T-cell (primary cell): ENCODE results near the gene NHSL2. TPM values are rescaled to one million over a fixed set of nuclear protein-coding genes. Genes with fewer than 3 reads are reported as not detected.

ENCODE experiments used
- ATAC-seq, 4 experiments: fragments of 200-7000 bp in 3 of 4; fragments of 150-1000 bp in 1 of 4; cut with Tn5 transposase; replicated peaks in 1 of 4; 1 replicate in 3 of 4; 2 replicates in 1 of 4; pipeline ENCODE4 v1.10.0; 2021; ENCODE audit warnings: moderate library complexity in 3 of 4, mild to moderate bottlenecking in 2 of 4, moderate number of reproducible peaks in 1 of 4
- CTCF ChIA-PET, 2 donors: fragments of 300-600 bp; sonication (Branson Sonifier 250); formaldehyde crosslinking; loops; one replicate each; lab custom pipeline; 2022; ENCODE audit warnings: antibody characterized with exemption in 2 of 2; lab: Charles Lee
- POLR2A ChIA-PET, 2 donors: fragments of 300-600 bp; sonication (Branson Sonifier 250); formaldehyde crosslinking; loops; one replicate each; lab custom pipeline; 2022; ENCODE audit warnings: antibody characterized with exemption in 2 of 2; lab: Charles Lee
- DNase-seq, 35 experiments: peaks; one replicate each; pipeline versions ENCODE4 v3.0.0 to v3.0.0-alpha.2; 2013 to 2023
- H3K27ac ChIP-seq: one replicate; pipeline ENCODE4 v1.5.1; 2013; ENCODE audit warnings: low read length
- H3K27me3 ChIP-seq, 2 experiments: replicated peaks in 1 of 2; 1 replicate in 1 of 2; 2 replicates in 1 of 2; pipeline versions ENCODE4 v1.6.1 to v1.7.0; 2013; ENCODE audit warnings: low read length in 1 of 2, mixed read lengths in 1 of 2; ENCODE audit not compliant: control insufficient read depth in 2 of 2, insufficient read depth in 2 of 2; ENCODE audit errors: extremely low read depth in 1 of 2
- H3K36me3 ChIP-seq, 2 donors: 1 replicate in 1 of 2; 2 replicates in 1 of 2; pipeline versions ENCODE4 v1.6.1 to v1.7.0; 2013; ENCODE audit warnings: low read length in 1 of 2; ENCODE audit not compliant: control insufficient read depth in 2 of 2, insufficient read depth in 1 of 2; ENCODE audit errors: extremely low read depth in 1 of 2
- H3K4me1 ChIP-seq, 2 experiments: 1 replicate in 1 of 2; 2 replicates in 1 of 2; pipeline versions ENCODE4 v1.6.1 to v1.7.0; 2013; ENCODE audit warnings: low read length in 2 of 2, mixed read lengths in 1 of 2; ENCODE audit not compliant: insufficient read depth in 2 of 2, control insufficient read depth in 1 of 2; ENCODE audit errors: extremely low read depth in 1 of 2
- H3K4me3 ChIP-seq, 2 donors: 1 replicate in 1 of 2; 2 replicates in 1 of 2; pipeline versions ENCODE4 v1.5.1 to v1.7.0; 2013; ENCODE audit warnings: mild to moderate bottlenecking in 2 of 2, low read length in 1 of 2, moderate library complexity in 1 of 2; ENCODE audit not compliant: control insufficient read depth in 1 of 2; ENCODE audit errors: extremely low read depth in 1 of 2
- H3K9me3 ChIP-seq: 2 replicates; pipeline ENCODE4 v1.7.0; 2013
- H3K27ac Mint-ChIP-seq, 2 donors: one replicate each; pipeline ENCODE4 v1.8.0; 2020 to 2021; ENCODE audit warnings: mild to moderate bottlenecking in 2 of 2, mixed read lengths in 2 of 2
- H3K27me3 Mint-ChIP-seq, 2 donors: one replicate each; pipeline ENCODE4 v1.8.0; 2021 to 2022; ENCODE audit warnings: mixed read lengths in 2 of 2
- H3K36me3 Mint-ChIP-seq: one replicate; pipeline ENCODE4 v1.8.0; 2021; ENCODE audit warnings: mixed read lengths
- H3K4me1 Mint-ChIP-seq, 3 donors: one replicate each; pipeline ENCODE4 v1.8.0; 2020 to 2022; ENCODE audit warnings: mixed read lengths in 3 of 3, mild to moderate bottlenecking in 1 of 3
- H3K4me3 Mint-ChIP-seq, 3 donors: one replicate each; pipeline ENCODE4 v1.8.0; 2020 to 2022; ENCODE audit warnings: mild to moderate bottlenecking in 3 of 3, mixed read lengths in 3 of 3, moderate library complexity in 3 of 3
- H3K9me3 Mint-ChIP-seq, 3 donors: one replicate each; pipeline ENCODE4 v1.8.0; 2020 to 2022; ENCODE audit warnings: mixed read lengths in 3 of 3
- WGBS: methylation state at CpG from one replicate; pipeline ENCODE4 v1.1.5; 2013; ENCODE audit warnings: missing lambda C conversion rate; ENCODE audit not compliant: insufficient coverage; 5-methylcytosine and 5-hydroxymethylcytosine counted together
- total RNA-seq, 35 experiments: library from RNA in 6 of 35; stranded (reverse) in 6 of 35; fragments of 120-200 nt in 1 of 35; gene quantifications; one replicate each; pipeline versions ENCODE4 v1.2.1 to v1.2.4 and lab custom pipeline; 2013 to 2026

The NHSL2 gene
- total RNA-seq, 5 donors from 2014 or later (not counting 1 experiment from before 2014, with no cell fraction given), result 3.3 to 11.7 (median 8.1) TPM

- peak overlapping the region; percentile 40 to 43 for H3K27ac Mint-ChIP-seq
- CTCF ChIA-PET, result interaction anchor here in 1 of 2 donors (0.6 to 1.3 kb wide), 2 partner anchors 52 to 60 kb away, joined by 5 to 6 read pairs; no protein-coding TSS in a partner anchor
- ATAC-seq, result peak in 2 of 4 experiments; percentile 49 to 54
Observed at GRCh38 chrX:72046447-72046846, 135.8 kb downstream of the NHSL2 start.

GRCh38 chrX:72048510-72049455 is 138.1 kb downstream of the NHSL2 start:
- Histone ChIP-seq H3K4me1 (peaks cover 0 to 19% of the 10 kb centered on the region in 2 experiments), H3K27me3 (no peaks in the 10 kb centered on the region), H3K27ac (no peak overlapping the region), H3K9me3 (no peaks in the 10 kb centered on the region), H3K4me3 (no peak overlapping the region), H3K36me3 (no peaks in the 10 kb centered on the region)
- Mint-ChIP-seq H3K4me1 (peaks cover 16 to 49% (median 20%) of the 10 kb centered on the region in 3 donors), H3K27me3 (peaks cover 0 to 22% of the 10 kb centered on the region in 2 donors), H3K9me3 (no peaks in the 10 kb centered on the region), H3K27ac (no peak overlapping the region), H3K4me3 (no peak overlapping the region), H3K36me3 (no peaks in the 10 kb centered on the region)
- DNase-seq (peak in 18 of 35 experiments; percentile 1 to 32 (median 13)), ATAC-seq (peak in 1 of 4 experiments; percentile 40)
- POLR2A ChIA-PET, result no interaction called here
- CTCF ChIA-PET, result interaction anchor here in 1 of 2 donors (1.1 kb wide), 1 partner anchor 46 kb away, joined by 3 read pairs; no protein-coding TSS in a partner anchor
- 87% methylated on average over 3 of the region's 8 CpGs for whole genome bisulfite sequencing

More at GRCh38 chrX:72046447-72046846, 135.8 kb downstream of the NHSL2 start:
- Mint-ChIP-seq H3K4me1 (peaks cover 22 to 62% (median 23%) of the 10 kb centered on the region in 3 donors), H3K36me3 (no peaks in the 10 kb centered on the region), H3K9me3 (no peaks in the 10 kb centered on the region), H3K27me3 (peaks cover 0 to 22% of the 10 kb centered on the region in 2 donors), H3K4me3 (no peak overlapping the region)
- 40% methylated on average over 1 of the region's 6 CpGs for WGBS
- peak in 1 of 35 experiments; percentile 24 for DNase-seq
- Histone ChIP-seq H3K4me1 (peaks cover 0 to 25% of the 10 kb centered on the region in 2 experiments), H3K4me3 (no peak overlapping the region), H3K36me3 (no peaks in the 10 kb centered on the region), H3K27me3 (no peaks in the 10 kb centered on the region), H3K9me3 (no peaks in the 10 kb centered on the region), H3K27ac (peak overlapping the region; percentile 7)
- POLR2A ChIA-PET, result no interaction called here

GRCh38 chrX:72050011-72050410 is 139.4 kb downstream of the NHSL2 start:
- Histone ChIP-seq H3K36me3 (no peaks in the 10 kb centered on the region), H3K27me3 (no peaks in the 10 kb centered on the region), H3K4me3 (no peak overlapping the region), H3K9me3 (no peaks in the 10 kb centered on the region), H3K27ac (no peak overlapping the region), H3K4me1 (peaks cover 0 to 19% of the 10 kb centered on the region in 2 experiments)
- Mint-ChIP-seq H3K4me1 (peaks cover 16 to 42% (median 18%) of the 10 kb centered on the region in 3 donors), H3K9me3 (no peaks in the 10 kb centered on the region), H3K27me3 (peaks cover 0 to 24% of the 10 kb centered on the region in 2 donors), H3K4me3 (no peak overlapping the region), H3K36me3 (no peaks in the 10 kb centered on the region), H3K27ac (no peak overlapping the region)
- no CpG with 5 or more reads among the region's 5 CpGs for WGBS
- POLR2A ChIA-PET, result no interaction called here
- ATAC-seq (no peak), DNase-seq (no peak)
- CTCF ChIA-PET, result no interaction called here

- no peaks in the 10 kb centered on the region for H3K36me3 Mint-ChIP-seq
- 100% methylated on average over 2 of the region's 2 CpGs for WGBS
- H3K27ac ChIP-seq, result no peak overlapping the region
- H3K4me1 ChIP-seq, result peaks cover 0 to 4% of the 10 kb centered on the region in 2 experiments
- ATAC-seq, result no peak
- POLR2A ChIA-PET, result no interaction called here
- no peak overlapping the region for H3K27ac Mint-ChIP-seq
- H3K4me3 Mint-ChIP-seq, result no peak overlapping the region
- H3K4me3 ChIP-seq, result no peak overlapping the region
- peaks cover 6 to 28% (median 7%) of the 10 kb centered on the region in 3 donors for H3K4me1 Mint-ChIP-seq
- H3K27me3 Mint-ChIP-seq, result peaks cover 0 to 28% of the 10 kb centered on the region in 2 donors
- H3K36me3 ChIP-seq, result no peaks in the 10 kb centered on the region
- CTCF ChIA-PET, result no interaction called here
- no peaks in the 10 kb centered on the region for H3K9me3 ChIP-seq
- no peaks in the 10 kb centered on the region for H3K9me3 Mint-ChIP-seq
- no peaks in the 10 kb centered on the region for H3K27me3 ChIP-seq
- DNase-seq, result no peak
Observed at GRCh38 chrX:72051589-72051988, 140.9 kb downstream of the NHSL2 start.

- H3K27me3 ChIP-seq, result no peaks in the 10 kb centered on the region
- CTCF ChIA-PET, result no interaction called here
- H3K4me1 ChIP-seq, result peaks cover 0 to 3% of the 10 kb centered on the region in 2 experiments
- H3K27ac ChIP-seq, result no peak overlapping the region
- WGBS, result no CpG with 5 or more reads among the region's 5 CpGs
- Mint-ChIP-seq H3K9me3 (no peaks in the 10 kb centered on the region), H3K36me3 (no peaks in the 10 kb centered on the region), H3K4me1 (peaks cover 0 to 24% (median 6%) of the 10 kb centered on the region in 3 donors), H3K27ac (no peak overlapping the region), H3K27me3 (peaks cover 0 to 37% of the 10 kb centered on the region in 2 donors), H3K4me3 (no peak overlapping the region)
- no peak overlapping the region for H3K4me3 ChIP-seq
- no peaks in the 10 kb centered on the region for H3K36me3 ChIP-seq
- no peak for DNase-seq
- POLR2A ChIA-PET, result no interaction called here
- ATAC-seq, result no peak
- H3K9me3 ChIP-seq, result no peaks in the 10 kb centered on the region
Observed at GRCh38 chrX:72052415-72053090, 141.9 kb downstream of the NHSL2 start.

- H3K36me3 Mint-ChIP-seq, result no peaks in the 10 kb centered on the region
- no peak overlapping the region for H3K4me3 ChIP-seq
- no peak for DNase-seq
- 80% methylated on average over 1 of the region's 5 CpGs for WGBS
- H3K27ac ChIP-seq, result no peak overlapping the region
- ChIA-PET POLR2A (no interaction called here), CTCF (no interaction called here)
- no peaks in the 10 kb centered on the region for H3K9me3 Mint-ChIP-seq
- H3K27ac Mint-ChIP-seq, result no peak overlapping the region
- peaks cover 0 to 25% (median 5%) of the 10 kb centered on the region in 3 donors for H3K4me1 Mint-ChIP-seq
- H3K36me3 ChIP-seq, result no peaks in the 10 kb centered on the region
- H3K4me3 Mint-ChIP-seq, result no peak overlapping the region
- no peaks in the 10 kb centered on the region for H3K27me3 ChIP-seq
- H3K27me3 Mint-ChIP-seq, result peaks cover 0 to 35% of the 10 kb centered on the region in 2 donors
- no peak for ATAC-seq
- H3K9me3 ChIP-seq, result no peaks in the 10 kb centered on the region
- H3K4me1 ChIP-seq, result peaks cover 0 to 2% of the 10 kb centered on the region in 2 experiments
Observed at GRCh38 chrX:72053508-72053907, 142.9 kb downstream of the NHSL2 start.
